ENCODE results near the gene GHITM. TPM values are rescaled to one million over a fixed set of nuclear protein-coding genes. Genes with fewer than 3 reads are reported as not detected.
"Not testable (repeated sequence)": the region's sequence is repeated elsewhere in the genome, so short reads cannot be mapped to it uniquely, and the experiment has no call there.

Gene GHITM, protein sequence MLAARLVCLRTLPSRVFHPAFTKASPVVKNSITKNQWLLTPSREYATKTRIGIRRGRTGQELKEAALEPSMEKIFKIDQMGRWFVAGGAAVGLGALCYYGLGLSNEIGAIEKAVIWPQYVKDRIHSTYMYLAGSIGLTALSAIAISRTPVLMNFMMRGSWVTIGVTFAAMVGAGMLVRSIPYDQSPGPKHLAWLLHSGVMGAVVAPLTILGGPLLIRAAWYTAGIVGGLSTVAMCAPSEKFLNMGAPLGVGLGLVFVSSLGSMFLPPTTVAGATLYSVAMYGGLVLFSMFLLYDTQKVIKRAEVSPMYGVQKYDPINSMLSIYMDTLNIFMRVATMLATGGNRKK
- polyA plus RNA-seq (ENCODE audit: low read depth in 6 of 6): 100 to 1,000 TPM; 241 to 563 (median 272) TPM

DNA sequence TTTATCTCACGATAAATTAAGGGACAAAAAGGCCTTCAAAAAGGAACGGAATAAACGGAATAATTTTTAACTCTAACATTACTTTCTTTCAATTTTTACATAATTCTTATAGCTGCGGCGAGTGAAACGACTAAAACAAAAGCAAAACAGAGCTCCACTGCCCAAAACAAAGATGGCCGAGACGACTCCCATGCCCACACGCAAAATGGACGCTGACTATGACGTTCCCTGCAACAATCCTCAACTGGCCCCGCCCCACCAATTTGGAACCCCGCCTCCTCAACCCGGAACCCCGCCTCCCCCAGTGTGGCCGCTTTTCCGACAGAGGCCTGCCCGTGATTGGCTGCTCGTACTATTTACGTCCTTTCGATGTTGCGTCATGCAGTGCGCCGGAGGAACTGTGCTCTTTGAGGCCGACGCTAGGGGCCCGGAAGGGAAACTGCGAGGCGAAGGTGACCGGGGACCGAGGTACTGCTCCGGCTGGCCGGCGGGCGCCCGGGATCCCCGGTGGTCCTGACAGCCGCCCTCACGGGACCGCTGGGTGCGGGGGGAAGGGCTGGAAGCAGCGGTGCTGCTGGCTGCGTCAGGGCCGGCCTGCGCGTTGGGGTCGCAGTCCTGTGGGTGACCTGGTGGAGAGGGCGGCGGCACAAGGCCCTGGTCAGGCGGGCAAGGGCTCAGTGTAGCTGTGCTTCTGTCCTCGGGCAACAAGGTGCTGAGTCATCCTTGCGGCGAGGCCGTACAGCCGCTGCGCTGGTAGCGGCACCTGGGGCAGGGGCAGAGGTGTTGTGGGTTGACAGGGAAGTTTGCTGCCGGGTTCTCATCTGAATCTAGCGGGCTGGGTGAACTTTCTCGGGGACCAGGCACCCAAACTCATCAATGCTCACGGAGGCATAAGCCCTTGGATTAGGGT, at the start of gene GHITM:
GHITM (plus strand) TSS at position 384 of the 910 bp plus-strand sequence. CDS start 1,992 bp downstream, outside the sequence.
- Mint-ChIP-seq H3K9me3 (peaks cover 0 to 2% (median 0%) of the 10 kb centered on the region in 7 donors), H3K4me1 (peaks cover 13 to 21% (median 19%) of the 10 kb centered on the region in 3 donors), H3K27ac (peak within 1 kb of the TSS; percentile 97 to 99 (median 98)), H3K36me3 (no peaks in the 10 kb centered on the region), H3K27me3 (peaks cover 5 to 7% (median 6%) of the 10 kb centered on the region in 3 donors), H3K4me3 (peak within 1 kb of the TSS; percentile 76 to 97 (median 94))
- ATAC-seq (ENCODE audit: low read depth in 2 of 2): peak; percentile 94 to 95
- peak; percentile 100 for DNase-seq

DNA sequence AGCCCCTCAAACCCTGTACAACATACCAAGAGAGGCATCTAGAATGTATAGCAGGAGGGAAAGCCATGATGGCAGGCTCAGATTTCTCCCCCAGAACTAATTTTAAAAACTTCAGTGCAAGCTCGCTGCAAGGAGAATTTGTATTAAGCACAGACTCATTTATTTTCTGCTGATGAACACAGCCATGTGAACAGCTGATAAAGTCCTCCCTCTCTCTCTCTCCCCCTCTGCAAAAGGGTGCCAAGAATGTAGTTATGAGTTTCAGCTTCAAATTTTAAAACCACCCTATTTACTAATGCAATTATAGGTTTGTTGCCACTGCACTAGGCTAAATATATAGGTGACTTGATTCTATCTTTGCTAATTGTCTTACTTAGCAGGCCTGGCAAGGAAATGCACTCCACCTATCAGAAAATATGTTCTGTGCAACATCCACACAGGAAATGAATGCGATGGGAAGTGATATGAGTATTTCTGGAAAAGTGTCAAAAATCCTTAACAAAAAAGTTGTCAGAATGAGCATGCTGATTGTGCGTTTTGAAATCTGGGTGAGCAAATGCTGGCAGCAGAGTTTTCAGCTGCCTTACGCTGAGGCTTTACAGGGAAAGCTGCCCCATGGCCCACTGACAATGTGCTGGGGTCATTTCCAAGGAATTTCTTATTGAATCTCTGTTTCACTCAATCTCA, 43.4 kb upstream of the GHITM start:
- no peak overlapping the region for H3K4me3 Mint-ChIP-seq
- DNase-seq (no peak), ATAC-seq (ENCODE audit: low read depth in 2 of 2) (no peak)
- H3K4me1 Mint-ChIP-seq: no peaks in the 10 kb centered on the region
- H3K9me3 Mint-ChIP-seq: peaks cover 0 to 3% (median 2%) of the 10 kb centered on the region in 7 donors
- H3K27ac Mint-ChIP-seq: no peak overlapping the region
- H3K27me3 Mint-ChIP-seq: peaks cover 12 to 22% (median 13%) of the 10 kb centered on the region in 3 donors
- H3K36me3 Mint-ChIP-seq: no peaks in the 10 kb centered on the region

DNA sequence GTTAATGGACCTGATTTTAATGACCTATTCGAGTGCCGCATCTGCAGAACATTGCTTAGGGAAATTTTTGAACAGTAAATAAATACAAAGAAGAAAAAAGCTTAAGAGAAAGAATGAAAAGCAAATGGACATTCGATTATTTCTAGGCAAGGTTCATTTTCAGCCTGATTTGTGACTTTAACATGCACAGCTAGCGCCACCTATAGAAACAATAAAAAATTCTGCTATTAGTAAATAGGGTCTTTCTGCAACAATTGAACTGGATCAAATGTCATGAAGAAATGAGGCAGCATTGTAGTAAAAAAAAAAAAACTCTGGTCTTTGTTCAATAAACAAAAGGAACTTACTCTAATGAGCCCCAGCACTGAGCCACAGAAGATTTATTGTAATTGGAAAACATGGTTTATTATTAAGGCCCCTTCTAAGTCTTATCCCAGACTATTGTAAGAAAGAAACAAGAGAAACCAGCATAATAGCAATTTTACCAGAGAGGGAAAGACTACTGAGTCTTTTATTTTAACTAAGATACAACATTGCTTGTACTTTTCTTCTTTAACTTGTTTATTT, 41.4 kb upstream of the GHITM start:
- Mint-ChIP-seq H3K27me3 (peaks cover 7 to 22% (median 12%) of the 10 kb centered on the region in 3 donors), H3K4me3 (no peak overlapping the region), H3K4me1 (no peaks in the 10 kb centered on the region), H3K36me3 (no peaks in the 10 kb centered on the region), H3K27ac (no peak overlapping the region), H3K9me3 (peaks cover 0 to 3% (median 2%) of the 10 kb centered on the region in 7 donors)
- ATAC-seq (ENCODE audit: low read depth in 2 of 2) (no peak), DNase-seq (no peak)

DNA sequence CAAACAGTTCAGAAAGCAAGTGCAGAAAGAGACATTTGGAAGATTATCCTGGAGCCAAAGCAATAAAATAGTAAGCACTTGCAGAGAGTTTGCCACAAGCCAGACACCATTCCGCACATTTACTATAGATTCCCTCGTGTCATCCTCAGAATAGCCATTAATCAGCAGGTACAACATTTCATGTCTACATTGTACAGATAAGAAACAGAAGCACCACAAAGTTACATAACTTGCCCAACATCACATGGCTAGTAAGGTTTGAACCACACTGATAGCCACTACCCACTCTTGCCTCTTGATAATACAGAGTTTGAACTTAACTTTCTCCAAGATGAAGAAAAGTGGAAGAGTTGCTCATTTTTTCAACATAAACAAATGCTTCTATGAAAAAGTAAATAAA, 40.6 kb upstream of the GHITM start:
- Mint-ChIP-seq H3K4me1 (no peaks in the 10 kb centered on the region), H3K36me3 (no peaks in the 10 kb centered on the region), H3K9me3 (peaks cover 0 to 3% (median 2%) of the 10 kb centered on the region in 7 donors), H3K27me3 (peaks cover 7 to 20% (median 12%) of the 10 kb centered on the region in 3 donors), H3K27ac (no peak overlapping the region), H3K4me3 (no peak overlapping the region)
- DNase-seq: no peak
- ATAC-seq (ENCODE audit: low read depth in 2 of 2): no peak

- H3K36me3 Mint-ChIP-seq: no peaks in the 10 kb centered on the region
- DNase-seq (no peak), ATAC-seq (ENCODE audit: low read depth in 2 of 2) (no peak)
- no peaks in the 10 kb centered on the region for H3K9me3 Mint-ChIP-seq
- H3K27me3 Mint-ChIP-seq: peaks cover 7 to 14% (median 12%) of the 10 kb centered on the region in 3 donors
- no peak overlapping the region for H3K4me3 Mint-ChIP-seq
- H3K27ac Mint-ChIP-seq: no peak overlapping the region
- H3K4me1 Mint-ChIP-seq: no peaks in the 10 kb centered on the region
Measured at GRCh38 chr10:84101042-84101441, 38.3 kb upstream of the GHITM start.

GRCh38 chr10:84108797-84109196, 30.5 kb upstream of the GHITM start:
- ATAC-seq (ENCODE audit: low read depth in 2 of 2): no peak
- H3K27ac Mint-ChIP-seq: no peak overlapping the region
- H3K36me3 Mint-ChIP-seq: no peaks in the 10 kb centered on the region
- no peak for DNase-seq
- H3K27me3 Mint-ChIP-seq: peaks cover 2 to 24% (median 18%) of the 10 kb centered on the region in 3 donors
- peaks cover 0 to 3% (median 0%) of the 10 kb centered on the region in 3 donors for H3K4me1 Mint-ChIP-seq
- no peaks in the 10 kb centered on the region for H3K9me3 Mint-ChIP-seq
- H3K4me3 Mint-ChIP-seq: no peak overlapping the region

DNA sequence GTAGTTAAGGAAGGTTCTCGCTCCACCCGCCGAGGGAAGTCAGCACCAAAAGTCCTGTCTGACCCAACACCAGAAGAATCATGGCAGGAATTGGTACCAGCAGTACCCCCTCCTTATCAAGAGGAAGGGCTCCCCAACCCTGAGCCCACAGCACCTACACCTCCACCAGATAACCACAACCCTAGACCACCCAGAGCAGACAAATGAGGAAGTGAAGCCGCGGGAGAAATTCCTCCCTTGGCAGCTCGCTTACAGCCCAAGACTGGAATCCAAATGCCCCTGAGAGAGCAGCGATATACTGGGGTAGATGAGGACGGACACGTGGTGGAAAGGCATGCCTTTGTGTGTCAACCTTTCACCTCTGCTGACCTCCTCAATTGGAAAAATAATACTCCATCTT, 29.5 kb upstream of the GHITM start:
- not testable (repeated sequence) for H3K27ac Mint-ChIP-seq; H3K36me3 Mint-ChIP-seq; H3K4me3 Mint-ChIP-seq; DNase-seq; H3K4me1 Mint-ChIP-seq; H3K9me3 Mint-ChIP-seq; ATAC-seq (ENCODE audit: low read depth in 2 of 2)
- peaks cover 8 to 34% (median 18%) of the 10 kb centered on the region in 3 donors for H3K27me3 Mint-ChIP-seq

DNA sequence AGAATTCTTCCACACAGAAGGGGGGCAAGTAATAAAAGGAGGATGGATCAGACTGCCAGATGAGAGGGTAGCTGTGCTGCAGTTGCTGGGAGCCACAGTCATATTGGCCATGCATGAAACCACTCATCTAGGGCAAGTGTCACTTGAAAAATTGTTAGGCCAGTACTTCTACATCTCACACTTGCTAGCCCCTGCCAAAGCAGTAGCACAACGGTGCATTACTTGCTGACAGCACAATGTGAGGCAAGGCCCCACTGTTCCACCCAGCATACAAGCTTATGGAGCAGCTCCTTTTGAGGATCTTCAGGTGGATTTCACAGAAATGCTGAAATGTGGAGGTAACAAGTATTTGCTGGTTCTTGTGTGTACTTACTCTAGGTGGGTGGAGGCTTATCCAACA, 25.8 kb upstream of the GHITM start:
- not testable (repeated sequence) for ATAC-seq (ENCODE audit: low read depth in 2 of 2); H3K36me3 Mint-ChIP-seq; DNase-seq; H3K4me3 Mint-ChIP-seq; H3K27ac Mint-ChIP-seq; H3K4me1 Mint-ChIP-seq
- peaks cover 20 to 50% (median 29%) of the 10 kb centered on the region in 3 donors for H3K27me3 Mint-ChIP-seq
- peaks cover 5 to 19% (median 10%) of the 10 kb centered on the region in 7 donors for H3K9me3 Mint-ChIP-seq

DNA sequence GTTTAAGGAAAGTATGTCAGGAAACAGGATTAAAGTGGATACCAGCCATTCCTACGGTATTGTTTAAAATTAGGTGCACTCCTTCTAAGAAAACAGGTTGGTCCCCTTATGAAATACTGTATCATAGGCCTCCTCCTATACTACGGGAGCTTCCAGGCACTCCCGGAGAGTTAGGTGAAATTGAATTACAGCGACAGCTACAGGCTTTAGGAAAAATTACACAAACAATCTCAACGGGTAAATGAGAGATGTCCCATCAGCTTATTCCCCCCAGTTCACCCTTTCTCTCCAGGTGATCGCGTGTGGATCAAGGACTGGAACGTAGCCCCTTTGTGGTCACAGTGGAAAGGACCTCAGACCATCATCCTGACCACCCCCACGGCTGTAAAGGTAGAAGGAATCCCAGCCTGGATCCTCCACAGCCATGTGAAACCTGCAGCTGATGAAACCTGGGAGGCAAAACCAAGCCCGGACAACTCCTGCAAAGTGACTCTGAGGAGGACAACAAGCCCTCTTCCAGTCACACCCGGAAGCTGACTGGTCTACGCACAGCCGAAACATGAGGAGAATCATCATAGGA, 25.1 kb upstream of the GHITM start:
- Mint-ChIP-seq H3K4me3 (no peak overlapping the region), H3K36me3 (no peaks in the 10 kb centered on the region), H3K27ac (peak overlapping the region in 1 of 6 donors; percentile 2), H3K27me3 (peaks cover 23 to 47% (median 31%) of the 10 kb centered on the region in 3 donors), H3K9me3 (peaks cover 7 to 26% (median 12%) of the 10 kb centered on the region in 7 donors), H3K4me1 (peaks cover 0 to 3% (median 0%) of the 10 kb centered on the region in 3 donors)
- DNase-seq: no peak
- no peak for ATAC-seq (ENCODE audit: low read depth in 2 of 2)

DNA sequence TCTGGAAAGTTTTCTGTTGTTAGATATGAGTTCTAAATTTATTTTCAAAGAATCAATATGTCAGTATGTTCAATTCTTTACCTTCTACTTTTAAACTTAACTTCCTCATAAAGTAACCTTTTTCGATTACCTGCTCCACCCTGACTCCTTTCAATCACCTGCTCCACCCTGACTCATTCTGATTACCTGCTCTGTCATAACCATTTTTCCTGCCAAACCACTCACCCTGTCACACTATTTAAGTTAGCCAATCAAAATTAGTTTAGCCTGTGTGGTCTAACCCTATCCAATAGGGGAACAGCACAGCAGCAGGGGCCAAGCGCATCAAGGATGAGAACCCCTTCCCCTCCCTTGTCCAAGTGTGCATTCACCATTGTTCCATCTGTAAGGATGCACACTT, 22.1 kb upstream of the GHITM start:
- DNase-seq; H3K36me3 Mint-ChIP-seq; ATAC-seq (ENCODE audit: low read depth in 2 of 2); H3K27ac Mint-ChIP-seq; H3K4me1 Mint-ChIP-seq: not testable (repeated sequence)
- Mint-ChIP-seq H3K9me3 (peaks cover 7 to 26% (median 12%) of the 10 kb centered on the region in 7 donors), H3K27me3 (peaks cover 23 to 45% (median 33%) of the 10 kb centered on the region in 3 donors), H3K4me3 (peak overlapping the region in 1 of 8 donors; percentile 1)

DNA sequence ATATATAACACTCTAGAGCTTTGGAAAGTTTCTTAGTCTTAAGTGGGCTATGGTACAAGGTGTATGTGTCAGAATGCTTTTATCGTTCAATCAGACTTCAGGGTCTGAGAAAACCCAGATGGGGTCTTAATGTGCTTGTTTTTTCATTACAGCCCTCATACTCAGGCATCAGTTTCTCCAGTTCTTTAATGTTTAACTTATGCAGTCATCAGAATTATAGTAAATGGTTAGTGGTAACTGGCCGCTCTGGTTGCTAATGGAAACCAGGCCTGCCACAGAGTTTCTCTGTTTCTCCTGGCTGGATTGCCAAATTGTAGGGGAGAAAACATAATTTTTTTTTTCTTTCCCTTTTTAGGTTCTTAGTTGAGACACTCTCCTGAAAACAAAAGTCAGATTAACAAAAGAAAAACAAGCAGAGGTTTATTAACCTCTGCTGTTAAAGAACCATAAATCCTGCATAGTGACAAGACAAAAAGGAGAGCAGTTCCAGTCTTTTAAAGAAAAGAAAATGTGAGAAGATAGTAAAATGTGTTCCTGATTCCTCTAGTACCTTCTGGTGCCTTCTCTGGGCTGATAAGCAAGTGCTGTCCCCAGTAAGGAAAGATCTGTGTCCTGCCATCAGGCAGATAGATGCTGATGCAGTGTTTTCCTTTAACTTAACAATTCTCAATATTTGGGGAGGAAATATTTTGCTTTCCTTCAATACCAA, 21.5 kb upstream of the GHITM start:
- Mint-ChIP-seq H3K36me3 (no peaks in the 10 kb centered on the region), H3K27me3 (peaks cover 23 to 41% (median 31%) of the 10 kb centered on the region in 3 donors), H3K27ac (no peak overlapping the region), H3K4me1 (no peaks in the 10 kb centered on the region), H3K4me3 (no peak overlapping the region), H3K9me3 (peaks cover 7 to 26% (median 12%) of the 10 kb centered on the region in 7 donors)
- no peak for DNase-seq
- ATAC-seq (ENCODE audit: low read depth in 2 of 2): no peak

GRCh38 chr10:84118395-84119006, 20.8 kb upstream of the GHITM start:
- Mint-ChIP-seq H3K27ac (no peak overlapping the region), H3K9me3 (peaks cover 7 to 26% (median 12%) of the 10 kb centered on the region in 7 donors), H3K36me3 (no peaks in the 10 kb centered on the region), H3K4me1 (no peaks in the 10 kb centered on the region), H3K4me3 (no peak overlapping the region), H3K27me3 (peaks cover 23 to 39% (median 33%) of the 10 kb centered on the region in 3 donors)
- no peak for ATAC-seq (ENCODE audit: low read depth in 2 of 2)
- no peak for DNase-seq

All from naive B cell (primary cell).